ENCODE results near the gene AANAT.

DNA sequence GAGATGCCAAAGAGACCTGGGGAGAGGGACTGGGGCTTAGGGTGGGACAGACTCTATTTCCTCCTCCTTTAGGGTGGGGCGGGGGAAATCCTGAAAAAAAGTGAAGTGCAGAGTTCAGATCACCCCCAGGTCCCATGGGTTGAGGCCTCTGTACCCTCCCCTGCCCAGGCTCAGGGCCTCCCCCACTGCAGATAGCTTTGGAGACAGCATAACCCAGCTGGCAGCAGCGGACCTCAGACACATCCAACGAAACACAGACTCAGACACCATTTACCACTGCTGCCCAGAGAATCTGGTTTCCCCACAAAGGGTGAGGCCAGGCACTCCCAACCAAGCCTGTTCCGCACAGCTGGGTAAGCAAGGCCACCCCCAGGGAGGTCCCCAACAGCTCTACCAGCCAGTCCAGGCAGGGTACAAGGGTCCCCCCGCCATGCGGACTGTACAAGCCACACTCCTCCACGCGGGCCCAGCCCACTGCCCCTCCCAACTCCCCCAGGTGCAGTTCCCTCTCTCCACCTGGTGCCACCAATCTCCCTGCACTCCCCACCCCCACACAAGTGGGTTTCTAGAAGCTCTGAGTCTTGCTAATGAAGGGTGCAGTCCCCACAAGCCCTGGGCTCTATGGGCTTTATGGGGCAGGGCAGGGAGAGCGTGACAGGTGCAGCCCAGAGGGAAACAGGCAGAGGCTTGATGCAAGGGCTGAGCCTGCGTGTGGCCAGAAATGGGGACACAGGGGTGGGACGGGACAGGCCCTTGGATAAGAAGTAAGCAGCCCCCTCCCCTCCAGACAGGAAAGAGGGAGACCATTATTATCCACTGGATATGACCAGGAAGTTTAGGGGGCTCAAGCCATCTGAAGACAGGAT, 25.0 kb downstream of the AANAT start:
- TF ChIP-seq CTCF (conservative IDR thresholded peaks at IDR 0.05) (no peak), EZH2 (IDR thresholded peaks at IDR 0.05; ENCODE audit: low read depth) (no peak)

Measured in PC-9 (cell line).